Neuron (in vitro differentiated cells): Measurements from ENCODE around the gene SLC39A6.
"Not testable (repeated sequence)": the region's sequence is repeated elsewhere in the genome, so short reads cannot be mapped to it uniquely, and the experiment has no call there.

Experiments used
- H2AFZ ChIP-seq: one replicate; pipeline ENCODE4 v1.6.1; 2013; ENCODE audit warnings: low read depth, mild to moderate bottlenecking, inconsistent platforms, low read length, moderate library complexity
- H3K27me3 ChIP-seq: one replicate; pipeline ENCODE4 v1.6.1; 2013; ENCODE audit warnings: low read length; ENCODE audit not compliant: insufficient read depth
- H3K36me3 ChIP-seq: one replicate; pipeline ENCODE4 v1.6.1; 2013; ENCODE audit warnings: low read length; ENCODE audit not compliant: insufficient read depth
- H3K4me1 ChIP-seq: one replicate; pipeline ENCODE4 v1.6.1; 2013; ENCODE audit warnings: low read length; ENCODE audit not compliant: insufficient read depth
- H3K4me3 ChIP-seq: 2 replicates; pipeline ENCODE4 v1.5.1; 2013; ENCODE audit warnings: mild to moderate bottlenecking, low read length, moderate library complexity
- H3K9me3 ChIP-seq: one replicate; pipeline ENCODE4 v1.6.1; 2013; ENCODE audit warnings: low read length

The SLC39A6 gene

GRCh38 chr18:36108196-36108595 lies 20.9 kb downstream of the SLC39A6 start:
- no peak overlapping the region for H2AFZ ChIP-seq
- no peaks in the 10 kb centered on the region for H3K9me3 ChIP-seq
- H3K4me1 ChIP-seq, result no peaks in the 10 kb centered on the region
- no peak overlapping the region for H3K4me3 ChIP-seq
- H3K36me3 ChIP-seq, result peaks cover 53% of the 10 kb centered on the region
- no peaks in the 10 kb centered on the region for H3K27me3 ChIP-seq

GRCh38 chr18:36107477-36107876 lies 21.7 kb downstream of the SLC39A6 start:
- H3K27me3 ChIP-seq, result no peaks in the 10 kb centered on the region
- H3K4me3 ChIP-seq, result no peak overlapping the region
- H3K9me3 ChIP-seq, result no peaks in the 10 kb centered on the region
- peaks cover 46% of the 10 kb centered on the region for H3K36me3 ChIP-seq
- H3K4me1 ChIP-seq, result no peaks in the 10 kb centered on the region
- H2AFZ ChIP-seq, result no peak overlapping the region

- H3K4me3 ChIP-seq, result no peak overlapping the region
- H2AFZ ChIP-seq, result no peak overlapping the region
- no peaks in the 10 kb centered on the region for H3K27me3 ChIP-seq
- H3K36me3 ChIP-seq, result peaks cover 21% of the 10 kb centered on the region
- no peaks in the 10 kb centered on the region for H3K4me1 ChIP-seq
- H3K9me3 ChIP-seq, result peaks cover 10% of the 10 kb centered on the region
Measured at GRCh38 chr18:36104749-36105148, 24.4 kb downstream of the SLC39A6 start.

- no peak overlapping the region for H3K4me3 ChIP-seq
- H3K36me3 ChIP-seq, result no peaks in the 10 kb centered on the region
- no peaks in the 10 kb centered on the region for H3K4me1 ChIP-seq
- H3K27me3 ChIP-seq, result no peaks in the 10 kb centered on the region
- H2AFZ ChIP-seq, result no peak overlapping the region
- H3K9me3 ChIP-seq, result peaks cover 10% of the 10 kb centered on the region
Measured at GRCh38 chr18:36101943-36102342, 27.2 kb downstream of the SLC39A6 start.

GRCh38 chr18:36099311-36099710 lies 29.8 kb downstream of the SLC39A6 start:
- Histone ChIP-seq H3K27me3 (no peaks in the 10 kb centered on the region), H2AFZ (no peak overlapping the region), H3K36me3 (no peaks in the 10 kb centered on the region), H3K9me3 (peaks cover 10% of the 10 kb centered on the region), H3K4me1 (no peaks in the 10 kb centered on the region), H3K4me3 (no peak overlapping the region)

- Histone ChIP-seq H2AFZ (no peak overlapping the region), H3K36me3 (no peaks in the 10 kb centered on the region), H3K4me3 (no peak overlapping the region), H3K9me3 (peaks cover 6% of the 10 kb centered on the region), H3K27me3 (no peaks in the 10 kb centered on the region), H3K4me1 (no peaks in the 10 kb centered on the region)
Measured at GRCh38 chr18:36096955-36097354, 32.2 kb downstream of the SLC39A6 start.

- Histone ChIP-seq H2AFZ (no peak overlapping the region), H3K9me3 (no peaks in the 10 kb centered on the region), H3K4me3 (no peak overlapping the region), H3K36me3 (no peaks in the 10 kb centered on the region), H3K4me1 (no peaks in the 10 kb centered on the region), H3K27me3 (no peaks in the 10 kb centered on the region)
Measured at GRCh38 chr18:36095936-36096519, 33.1 kb downstream of the SLC39A6 start.

GRCh38 chr18:36094431-36094830 lies 34.7 kb downstream of the SLC39A6 start:
- H3K4me3 ChIP-seq, result no peak overlapping the region
- H2AFZ ChIP-seq, result no peak overlapping the region
- H3K4me1 ChIP-seq, result no peaks in the 10 kb centered on the region
- H3K27me3 ChIP-seq, result no peaks in the 10 kb centered on the region
- no peaks in the 10 kb centered on the region for H3K9me3 ChIP-seq
- H3K36me3 ChIP-seq, result no peaks in the 10 kb centered on the region

GRCh38 chr18:36092116-36092515 lies 37.0 kb downstream of the SLC39A6 start:
- H2AFZ ChIP-seq, H3K9me3 ChIP-seq, H3K36me3 ChIP-seq, H3K27me3 ChIP-seq, H3K4me1 ChIP-seq, H3K4me3 ChIP-seq: not testable (repeated sequence)

GRCh38 chr18:36089001-36089400 lies 40.1 kb downstream of the SLC39A6 start:
- Histone ChIP-seq H3K4me1 (no peaks in the 10 kb centered on the region), H3K4me3 (no peak overlapping the region), H3K27me3 (no peaks in the 10 kb centered on the region), H2AFZ (no peak overlapping the region), H3K9me3 (peaks cover 4% of the 10 kb centered on the region), H3K36me3 (no peaks in the 10 kb centered on the region)

GRCh38 chr18:36088256-36088655 lies 40.9 kb downstream of the SLC39A6 start:
- Histone ChIP-seq H3K9me3 (peaks cover 4% of the 10 kb centered on the region), H3K4me1 (no peaks in the 10 kb centered on the region), H3K27me3 (no peaks in the 10 kb centered on the region), H2AFZ (no peak overlapping the region), H3K4me3 (no peak overlapping the region), H3K36me3 (no peaks in the 10 kb centered on the region)

- Histone ChIP-seq H3K36me3 (no peaks in the 10 kb centered on the region), H3K4me3 (no peak overlapping the region), H3K4me1 (no peaks in the 10 kb centered on the region), H3K9me3 (peaks cover 4% of the 10 kb centered on the region), H2AFZ (no peak overlapping the region), H3K27me3 (no peaks in the 10 kb centered on the region)
Measured at GRCh38 chr18:36086186-36086585, 43.0 kb downstream of the SLC39A6 start.

GRCh38 chr18:36085195-36085594 lies 43.9 kb downstream of the SLC39A6 start:
- Histone ChIP-seq H3K9me3 (peaks cover 4% of the 10 kb centered on the region), H3K27me3 (no peaks in the 10 kb centered on the region), H3K4me3 (no peak overlapping the region), H2AFZ (no peak overlapping the region), H3K36me3 (no peaks in the 10 kb centered on the region), H3K4me1 (no peaks in the 10 kb centered on the region)

- no peak overlapping the region for H2AFZ ChIP-seq
- H3K27me3 ChIP-seq, result no peaks in the 10 kb centered on the region
- no peak overlapping the region for H3K4me3 ChIP-seq
- peaks cover 8% of the 10 kb centered on the region for H3K9me3 ChIP-seq
- H3K36me3 ChIP-seq, result no peaks in the 10 kb centered on the region
- no peaks in the 10 kb centered on the region for H3K4me1 ChIP-seq
Measured at GRCh38 chr18:36083729-36084128, 45.4 kb downstream of the SLC39A6 start.
